GM18505 (cell line): Measurements from ENCODE around the gene MNAT1.

Experiments
- ATAC-seq: cut with Tn5 transposase; IDR thresholded peaks from one replicate; pipeline ENCODE4 v1.9.1; 2021; ENCODE audit not compliant: unreplicated experiment
- POLR2A ChIP-seq: IDR thresholded peaks from 4 replicates; pipeline ENCODE4 v1.6.1; 2011; ENCODE audit warnings: borderline replicate concordance; ENCODE audit not compliant: insufficient read depth, insufficient read length; ENCODE audit errors: extremely low read depth

The MNAT1 gene

GRCh38 chr14:60905923-60906322, 171.4 kb downstream of the MNAT1 start:
- TF ChIP-seq POLR2A = no peak
- no peak for ATAC-seq

- ATAC-seq = no peak
Measured at GRCh38 chr14:60915781-60916180, 181.2 kb downstream of the MNAT1 start.

GRCh38 chr14:60922050-60922449, 187.5 kb downstream of the MNAT1 start:
- TF ChIP-seq POLR2A = no peak
- ATAC-seq = no peak

More at GRCh38 chr14:60915781-60916180, 181.2 kb downstream of the MNAT1 start:
- no peak for TF ChIP-seq POLR2A

GRCh38 chr14:60925286-60925685, 190.7 kb downstream of the MNAT1 start:
- ATAC-seq = no peak
- TF ChIP-seq POLR2A = no peak

- no peak for TF ChIP-seq POLR2A
- peak; percentile 93 for ATAC-seq
Measured at GRCh38 chr14:60926002-60926401, 191.4 kb downstream of the MNAT1 start.

GRCh38 chr14:60931218-60931617, 196.7 kb downstream of the MNAT1 start:
- no peak for ATAC-seq
- TF ChIP-seq POLR2A = no peak

- TF ChIP-seq POLR2A = no peak
- no peak for ATAC-seq
Measured at GRCh38 chr14:60933920-60934655, 199.5 kb downstream of the MNAT1 start.

- no peak for ATAC-seq
- TF ChIP-seq POLR2A = no peak
Measured at GRCh38 chr14:60935319-60935718, 200.8 kb downstream of the MNAT1 start.

- TF ChIP-seq POLR2A = no peak
- ATAC-seq = no peak
Measured at GRCh38 chr14:60943637-60944032, 209.1 kb downstream of the MNAT1 start.

GRCh38 chr14:60944204-60944603, 209.6 kb downstream of the MNAT1 start:
- no peak for TF ChIP-seq POLR2A
- ATAC-seq = no peak

- ATAC-seq = no peak
- no peak for TF ChIP-seq POLR2A
Measured at GRCh38 chr14:60945984-60946383, 211.4 kb downstream of the MNAT1 start.

- no peak for ATAC-seq
- no peak for TF ChIP-seq POLR2A
Measured at GRCh38 chr14:60946773-60947172, 212.2 kb downstream of the MNAT1 start.

GRCh38 chr14:60951776-60952435, 217.3 kb downstream of the MNAT1 start:
- no peak for ATAC-seq
- no peak for TF ChIP-seq POLR2A

- no peak for ATAC-seq
- TF ChIP-seq POLR2A = no peak
Measured at GRCh38 chr14:60956202-60956601, 221.6 kb downstream of the MNAT1 start.
